Common myeloid progenitor, CD34-positive (primary cell): Measurements from ENCODE around the gene CACNG7.
A peak's percentile ranks its signal among the peaks of the same experiment; 100 is the strongest.
"Not testable (repeated sequence)": the region's sequence is repeated elsewhere in the genome, so short reads cannot be mapped to it uniquely, and the experiment has no call there.

Source experiments
- CTCF ChIA-PET: fragments of 350-600 bp; sonication (Branson Sonifier 250); formaldehyde crosslinking; loops from one replicate; lab custom pipeline; 2021; ENCODE audit warnings: antibody characterized with exemption; lab: Charles Lee
- POLR2A ChIA-PET: fragments of 350-600 bp; sonication (Branson Sonifier 250); formaldehyde crosslinking; loops from one replicate; lab custom pipeline; 2021; ENCODE audit warnings: antibody characterized with exemption; lab: Charles Lee
- DNase-seq, 3 donors: peaks; one replicate each; pipeline versions ENCODE4 v3.0.0 to v3.0.0-alpha.2; 2013
- H3K27ac ChIP-seq, 2 experiments: 1 replicate in 1 of 2; 2 replicates in 1 of 2; pipeline ENCODE4 v1.7.0; 2013; ENCODE audit warnings: inconsistent platforms in 2 of 2, low read length in 2 of 2, mild to moderate bottlenecking in 2 of 2, low read depth in 1 of 2, moderate library complexity in 1 of 2; ENCODE audit not compliant: severe bottlenecking in 2 of 2, insufficient read depth in 1 of 2, poor library complexity in 1 of 2
- H3K27me3 ChIP-seq, 5 experiments: replicated peaks in 2 of 5; 1 replicate in 3 of 5; 2 replicates in 2 of 5; pipeline versions ENCODE4 v1.6.1 to v1.7.0; 2013; ENCODE audit warnings: low read length in 4 of 5, mild to moderate bottlenecking in 2 of 5, moderate library complexity in 2 of 5, inconsistent platforms in 1 of 5; ENCODE audit not compliant: insufficient read depth in 5 of 5, control insufficient read depth in 4 of 5
- H3K36me3 ChIP-seq, 4 experiments: 1 replicate in 2 of 4; 2 replicates in 2 of 4; pipeline versions ENCODE4 v1.6.1 to v1.7.0; 2013; ENCODE audit warnings: low read length in 3 of 4, control low read depth in 1 of 4, mild to moderate bottlenecking in 1 of 4; ENCODE audit not compliant: control insufficient read depth in 4 of 4, insufficient read depth in 4 of 4
- H3K4me1 ChIP-seq, 4 experiments: 1 replicate in 3 of 4; 2 replicates in 1 of 4; pipeline versions ENCODE4 v1.6.1 to v1.7.1; 2013; ENCODE audit warnings: low read length in 3 of 4, mild to moderate bottlenecking in 3 of 4, control low read depth in 1 of 4, inconsistent platforms in 1 of 4, moderate library complexity in 1 of 4; ENCODE audit not compliant: control insufficient read depth in 4 of 4, insufficient read depth in 4 of 4; ENCODE audit errors: control extremely low read depth in 1 of 4
- H3K4me3 ChIP-seq, 7 experiments: 1 replicate in 4 of 7; 2 replicates in 3 of 7; pipeline versions ENCODE4 v1.5.1 to v1.7.0; 2013; ENCODE audit warnings: mild to moderate bottlenecking in 7 of 7, low read length in 6 of 7, moderate library complexity in 6 of 7, inconsistent platforms in 2 of 7, low read depth in 2 of 7, control low read depth in 1 of 7; ENCODE audit not compliant: insufficient read depth in 4 of 7, control insufficient read depth in 1 of 7; ENCODE audit errors: extremely low read depth in 1 of 7
- H3K9me3 ChIP-seq, 5 experiments: 1 replicate in 4 of 5; 2 replicates in 1 of 5; pipeline versions ENCODE4 v1.6.1 to v1.7.1; 2013; ENCODE audit warnings: low read length in 4 of 5, mild to moderate bottlenecking in 2 of 5, inconsistent platforms in 1 of 5, low read depth in 1 of 5, moderate library complexity in 1 of 5; ENCODE audit not compliant: control insufficient read depth in 4 of 5, insufficient read depth in 2 of 5; ENCODE audit errors: control extremely low read depth in 1 of 5
- WGBS: methylation state at CpG from one replicate; pipeline ENCODE4 v1.1.5; 2013; ENCODE audit not compliant: insufficient coverage; 5-methylcytosine and 5-hydroxymethylcytosine counted together

CACNG7 gene

DNA sequence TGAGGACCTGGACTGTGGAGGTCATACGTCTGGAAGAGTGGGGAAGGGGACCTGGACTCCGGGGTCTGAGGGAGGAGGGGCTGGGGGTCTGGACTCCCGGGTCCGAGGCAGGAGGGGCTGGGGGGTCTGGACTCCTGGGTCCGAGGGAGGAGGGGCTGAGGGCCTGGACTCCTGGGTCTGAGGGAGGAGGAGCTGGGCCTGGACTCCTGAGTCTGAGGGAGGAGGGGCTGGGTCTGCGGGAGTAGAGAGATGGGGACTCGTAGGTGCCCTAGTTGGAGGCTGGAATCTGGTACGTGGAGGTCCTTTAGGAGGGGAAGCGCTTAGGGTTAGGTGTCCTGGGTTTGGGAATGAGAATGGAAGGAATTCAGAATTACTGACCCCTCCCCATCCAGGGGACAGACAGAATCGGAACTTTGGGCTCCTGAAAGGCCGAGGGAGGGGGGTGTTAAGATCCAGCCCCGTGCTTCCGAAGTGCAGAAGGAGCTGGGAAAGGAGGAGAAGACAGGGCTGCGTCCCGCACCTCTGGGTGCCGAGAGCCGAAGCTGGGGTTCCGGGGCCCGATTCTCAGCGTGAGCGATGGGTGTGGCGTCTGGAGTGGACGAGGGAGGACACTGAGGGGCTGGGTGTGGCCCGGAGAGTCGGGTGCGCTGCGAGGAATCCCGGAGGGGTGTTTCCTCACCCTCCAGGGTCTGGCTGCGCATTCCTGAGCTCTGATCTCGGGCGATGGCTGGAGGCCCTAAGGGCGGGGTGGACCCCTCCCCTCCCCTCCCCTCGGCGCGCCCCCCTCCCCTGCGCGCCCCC is 40.8 kb upstream of the CACNG7 start:
- WGBS: 0% methylated on average over 19 of the region's 37 CpGs
- Histone ChIP-seq H3K27me3 (no peaks in the 10 kb centered on the region), H3K9me3 (no peaks in the 10 kb centered on the region), H3K4me3 (peak overlapping the region; percentile 75 to 100 (median 96)), H3K4me1 (peaks cover 5 to 52% (median 45%) of the 10 kb centered on the region in 4 experiments), H3K27ac (peak overlapping the region; percentile 96 to 99), H3K36me3 (peaks cover 0 to 18% (median 3%) of the 10 kb centered on the region in 4 experiments)
- ChIA-PET POLR2A (interaction anchor here (1.1 to 2.4 kb wide), 6 partner anchors 8 to 25 kb away, joined by 3 to 13 read pairs (median 5); no protein-coding TSS in a partner anchor), CTCF (interaction anchor here (1.0 to 2.5 kb wide), 3 partner anchors 14 to 27 kb away, joined by 3 to 12 read pairs (median 3); no protein-coding TSS in a partner anchor)
- DNase-seq: peak in 1 of 3 donors; percentile 32

- Histone ChIP-seq H3K9me3 (no peaks in the 10 kb centered on the region), H3K36me3 (peaks cover 5 to 26% (median 11%) of the 10 kb centered on the region in 4 experiments), H3K4me3 (peak overlapping the region; percentile 75 to 100 (median 96)), H3K27ac (peak overlapping the region; percentile 96 to 99), H3K4me1 (peaks cover 5 to 56% (median 47%) of the 10 kb centered on the region in 4 experiments), H3K27me3 (no peaks in the 10 kb centered on the region)
- ChIA-PET POLR2A (interaction anchor here (1.1 to 2.2 kb wide), 4 partner anchors 14 to 26 kb away, joined by 3 to 9 read pairs (median 4); no protein-coding TSS in a partner anchor), CTCF (interaction anchor here (0.7 to 1.1 kb wide), 3 partner anchors 14 to 28 kb away, joined by 3 read pairs; no protein-coding TSS in a partner anchor)
- WGBS: 0% methylated on average over 61 of the region's 75 CpGs
- DNase-seq: peak; percentile 90 to 97 (median 94)
These were observed 39.9 kb upstream of the CACNG7 start for GRCh38 chr19:53868892-53869804.

- H3K4me3 ChIP-seq: peak overlapping the region; percentile 60 to 100 (median 96)
- H3K36me3 ChIP-seq: peaks cover 5 to 34% (median 19%) of the 10 kb centered on the region in 4 experiments
- ChIA-PET POLR2A (interaction anchor here (1.1 kb wide), 1 partner anchor 13 kb away, joined by 3 read pairs; no protein-coding TSS in a partner anchor), CTCF (interaction anchor here (0.8 to 1.8 kb wide), 4 partner anchors 12 to 62 kb away, joined by 3 to 8 read pairs (median 4); partner anchors contain the start of gene PRKCG)
- H3K27me3 ChIP-seq, H3K9me3 ChIP-seq: not testable (repeated sequence)
- H3K4me1 ChIP-seq: peaks cover 5 to 63% (median 51%) of the 10 kb centered on the region in 4 experiments
- WGBS: 0% methylated on average over 7 of the region's 24 CpGs
- peak overlapping the region; percentile 96 to 99 for H3K27ac ChIP-seq
- DNase-seq: peak in 1 of 3 donors; percentile 46
These were observed 39.1 kb upstream of the CACNG7 start for GRCh38 chr19:53869805-53870484.

- peak overlapping the region; percentile 40 to 99 for H3K27ac ChIP-seq
- H3K9me3 ChIP-seq: no peaks in the 10 kb centered on the region
- peaks cover 4 to 59% (median 50%) of the 10 kb centered on the region in 4 experiments for H3K4me1 ChIP-seq
- DNase-seq: peak; percentile 63 to 86 (median 82)
- no peaks in the 10 kb centered on the region for H3K27me3 ChIP-seq
- H3K4me3 ChIP-seq: peak overlapping the region in 6 of 7 experiments; percentile 40 to 84 (median 58)
- POLR2A ChIA-PET: no interaction called here
- H3K36me3 ChIP-seq: peaks cover 5 to 37% (median 20%) of the 10 kb centered on the region in 4 experiments
- CTCF ChIA-PET: interaction anchor here (0.8 to 2.2 kb wide), 6 partner anchors 11 to 62 kb away, joined by 3 to 8 read pairs (median 4); partner anchors contain the start of gene PRKCG
- 0% methylated on average over 5 of the region's 5 CpGs for WGBS
These were observed 38.6 kb upstream of the CACNG7 start for GRCh38 chr19:53870485-53870844.

GRCh38 chr19:53871454-53871853 is 37.6 kb upstream of the CACNG7 start:
- Histone ChIP-seq H3K27ac (peak overlapping the region; percentile 33 to 66), H3K4me1 (peaks cover 3 to 49% (median 40%) of the 10 kb centered on the region in 4 experiments), H3K36me3 (peaks cover 5 to 44% (median 22%) of the 10 kb centered on the region in 4 experiments), H3K4me3 (peak overlapping the region in 6 of 7 experiments; percentile 21 to 70 (median 58)), H3K27me3 (no peaks in the 10 kb centered on the region), H3K9me3 (no peaks in the 10 kb centered on the region)
- POLR2A ChIA-PET: no interaction called here
- CTCF ChIA-PET: interaction anchor here (0.7 to 2.2 kb wide), 6 partner anchors 10 to 63 kb away, joined by 3 to 8 read pairs (median 4); partner anchors contain the start of gene PRKCG
- DNase-seq: peak in 2 of 3 donors; percentile 70 to 71
- WGBS: 6% methylated on average over 5 of the region's 7 CpGs

GRCh38 chr19:53872762-53873161 is 36.3 kb upstream of the CACNG7 start:
- Histone ChIP-seq H3K4me1 (peaks cover 3 to 42% (median 31%) of the 10 kb centered on the region in 4 experiments), H3K4me3 (no peak overlapping the region), H3K27me3 (no peaks in the 10 kb centered on the region), H3K9me3 (no peaks in the 10 kb centered on the region), H3K27ac (no peak overlapping the region), H3K36me3 (peaks cover 5 to 50% (median 23%) of the 10 kb centered on the region in 4 experiments)
- ChIA-PET POLR2A (interaction anchor here (0.7 to 1.6 kb wide), 3 partner anchors 9 to 44 kb away, joined by 3 to 5 read pairs (median 4); partner anchors contain the start of gene PRKCG), CTCF (interaction anchor here (0.8 to 2.2 kb wide), 2 partner anchors 63 to 82 kb away, joined by 3 to 4 read pairs; no protein-coding TSS in a partner anchor)
- no peak for DNase-seq
- 95% methylated on average over 5 of the region's 6 CpGs for WGBS
